Neural cell (in vitro differentiated cells): ENCODE results near the gene CDKAL1.
"Not testable (repeated sequence)": the region's sequence is repeated elsewhere in the genome, so short reads cannot be mapped to it uniquely, and the experiment has no call there.

ENCODE experiments used
- CTCF ChIP-seq: fragments of 450-650 bp; IDR thresholded peaks from 2 replicates; pipeline ENCODE4 v1.5.1; 2014; ENCODE audit warnings: antibody characterized with exemption, mild to moderate bottlenecking, moderate library complexity; ENCODE audit not compliant: poor library complexity, severe bottlenecking
- EP300 ChIP-seq: fragments of 450-650 bp; conservative IDR thresholded peaks from 2 replicates; pipeline ENCODE4 v1.6.1; 2014; ENCODE audit warnings: antibody characterized with exemption, mild to moderate bottlenecking, moderate library complexity; ENCODE audit not compliant: poor library complexity, severe bottlenecking
- EZH2 ChIP-seq: fragments of 200-600, 300-800 bp; shearing (Covaris generic), sonication (generic); IDR thresholded peaks from 2 replicates; pipeline ENCODE4 v1.6.1; 2014; ENCODE audit warnings: antibody characterized with exemption, low read length, borderline replicate concordance, mild to moderate bottlenecking; ENCODE audit not compliant: insufficient read depth, poor library complexity, severe bottlenecking
- POLR2AphosphoS5 ChIP-seq: IDR thresholded peaks from 2 replicates; pipeline ENCODE4 v1.6.1; 2012
- RAD21 ChIP-seq: fragments of 450-650 bp; conservative IDR thresholded peaks from 2 replicates; pipeline ENCODE4 v1.6.1; 2014; ENCODE audit warnings: antibody characterized with exemption, mild to moderate bottlenecking, moderate library complexity
- REST ChIP-seq: IDR thresholded peaks from 2 replicates; pipeline ENCODE4 v1.6.1; 2012; ENCODE audit warnings: borderline replicate concordance
- TAF1 ChIP-seq: IDR thresholded peaks from 2 replicates; pipeline ENCODE4 v1.6.1; 2012; ENCODE audit warnings: low read depth

GRCh38 chr6:20649696-20650470 is 115.6 kb downstream of the CDKAL1 start:
- not testable (repeated sequence) for TF ChIP-seq CTCF, POLR2AphosphoS5, TAF1, EP300, RAD21, REST, EZH2
